Activated T-cell treated with anti-CD3 and anti-CD28 coated beads for 24 hours (primary cell): ENCODE results near the gene SPIRE2.
A peak's percentile ranks its signal among the peaks of the same experiment; 100 is the strongest.
"Not testable (repeated sequence)": the region's sequence is repeated elsewhere in the genome, so short reads cannot be mapped to it uniquely, and the experiment has no call there.

Experiments used
- DNase-seq: peaks from one replicate; pipeline ENCODE4 v3.0.0-alpha.2; 2020; ENCODE audit warnings: low read depth

The SPIRE2 gene

GRCh38 chr16:89828199-89828869, at the start of gene SPIRE2:
TSS of gene SPIRE2 (plus strand) at chr16:89828475. CDS start at chr16:89828551, 76 bp downstream.
- peak; percentile 50 for DNase-seq

- DNase-seq = no peak
Observed at GRCh38 chr16:89779231-89779908, 48.9 kb upstream of the SPIRE2 start.

- no peak for DNase-seq
Observed at GRCh38 chr16:89779909-89780305, 48.4 kb upstream of the SPIRE2 start.

GRCh38 chr16:89782489-89782888, 45.8 kb upstream of the SPIRE2 start:
- DNase-seq = no peak

GRCh38 chr16:89783952-89784351, 44.3 kb upstream of the SPIRE2 start:
- not testable (repeated sequence) for DNase-seq

- no peak for DNase-seq
Observed at GRCh38 chr16:89784406-89784805, 43.9 kb upstream of the SPIRE2 start.

GRCh38 chr16:89785523-89786155, 42.6 kb upstream of the SPIRE2 start:
- no peak for DNase-seq

GRCh38 chr16:89786474-89787364, 41.6 kb upstream of the SPIRE2 start:
- no peak for DNase-seq

GRCh38 chr16:89787365-89787805, 40.9 kb upstream of the SPIRE2 start:
- DNase-seq = no peak

- DNase-seq = no peak
Observed at GRCh38 chr16:89791278-89791995, 36.8 kb upstream of the SPIRE2 start.

GRCh38 chr16:89793092-89793491, 35.2 kb upstream of the SPIRE2 start:
- peak; percentile 32 for DNase-seq

GRCh38 chr16:89793955-89794354, 34.3 kb upstream of the SPIRE2 start:
- no peak for DNase-seq

- no peak for DNase-seq
Observed at GRCh38 chr16:89795676-89796075, 32.6 kb upstream of the SPIRE2 start.

GRCh38 chr16:89796104-89796503, 32.2 kb upstream of the SPIRE2 start:
- DNase-seq = no peak

GRCh38 chr16:89798126-89798525, 30.1 kb upstream of the SPIRE2 start:
- no peak for DNase-seq

- DNase-seq = no peak
Observed at GRCh38 chr16:89798832-89799370, 29.4 kb upstream of the SPIRE2 start.

- no peak for DNase-seq
Observed at GRCh38 chr16:89801800-89802199, 26.5 kb upstream of the SPIRE2 start.

- no peak for DNase-seq
Observed at GRCh38 chr16:89805136-89805905, 23.0 kb upstream of the SPIRE2 start.

- not testable (repeated sequence) for DNase-seq
Observed at GRCh38 chr16:89806589-89807193, 21.6 kb upstream of the SPIRE2 start.

- no peak for DNase-seq
Observed at GRCh38 chr16:89808475-89808874, 19.8 kb upstream of the SPIRE2 start.
